EH (cell line): Measurements from ENCODE around the gene HABP4.
A peak's percentile ranks its signal among the peaks of the same experiment; 100 is the strongest.

Experiments used
- DNase-seq: peaks from one replicate; pipeline ENCODE4 v3.0.0-alpha.2; 2015; ENCODE audit warnings: low read depth

The HABP4 gene

GRCh38 chr9:96523374-96523773, 73.4 kb downstream of the HABP4 start:
- DNase-seq, result no peak

GRCh38 chr9:96524045-96524444, 74.1 kb downstream of the HABP4 start:
- peak; percentile 47 for DNase-seq

- no peak for DNase-seq
Measured at GRCh38 chr9:96524764-96525163, 74.8 kb downstream of the HABP4 start.

GRCh38 chr9:96532173-96532572, 82.2 kb downstream of the HABP4 start:
- DNase-seq, result no peak

- DNase-seq, result no peak
Measured at GRCh38 chr9:96540106-96540505, 90.1 kb downstream of the HABP4 start.
